C4-2B (cell line): ENCODE measurements around the gene CACNA2D3.
"Not testable (repeated sequence)": the region's sequence is repeated elsewhere in the genome, so short reads cannot be mapped to it uniquely, and the experiment has no call there.

Experiments used
- CTCF ChIP-seq: fragments of 450-650 bp; conservative IDR thresholded peaks from 2 replicates; pipeline ENCODE4 v1.5.1; 2017; ENCODE audit warnings: mild to moderate bottlenecking
- ZFX ChIP-seq: fragments of 450-650 bp; IDR thresholded peaks from 2 replicates; pipeline ENCODE4 v1.6.1; 2017

- not testable (repeated sequence) for TF ChIP-seq CTCF, ZFX
Measured at GRCh38 chr3:55111906-55112305, 989.6 kb downstream of the CACNA2D3 start.
